ENCODE measurements around the gene MED9.

- TF ChIP-seq CTCF (conservative IDR thresholded peaks at IDR 0.05; ENCODE audit: low read depth, low read length) (no peak), EZH2 (IDR thresholded peaks at IDR 0.05; ENCODE audit: borderline replicate concordance, low read depth, low read length, poor library complexity, severe bottlenecking) (no peak)
Observed at GRCh38 chr17:17445925-17446665, 30.7 kb upstream of the MED9 start.
